MM.1S (cell line): Measurements from ENCODE around the gene FUT2.

Source experiments
- CTCF ChIP-seq: fragments of 300-600 bp; sonication (generic); IDR thresholded peaks from 2 replicates; pipeline ENCODE4 v1.5.1; 2016; ENCODE audit warnings: antibody characterized with exemption, low read length, mixed read lengths
- EZH2 ChIP-seq: fragments of 300-600 bp; sonication (generic); optimal IDR thresholded peaks from 2 replicates; pipeline ENCODE3; 2017; ENCODE audit warnings: low read depth, mild to moderate bottlenecking, antibody characterized with exemption, low read length, mixed read lengths
- EZH2phosphoT487 ChIP-seq: fragments of 300-600 bp; sonication (generic); IDR thresholded peaks from 2 replicates; pipeline ENCODE4 v1.6.1; 2018; ENCODE audit warnings: antibody characterized with exemption, low read length

DNA sequence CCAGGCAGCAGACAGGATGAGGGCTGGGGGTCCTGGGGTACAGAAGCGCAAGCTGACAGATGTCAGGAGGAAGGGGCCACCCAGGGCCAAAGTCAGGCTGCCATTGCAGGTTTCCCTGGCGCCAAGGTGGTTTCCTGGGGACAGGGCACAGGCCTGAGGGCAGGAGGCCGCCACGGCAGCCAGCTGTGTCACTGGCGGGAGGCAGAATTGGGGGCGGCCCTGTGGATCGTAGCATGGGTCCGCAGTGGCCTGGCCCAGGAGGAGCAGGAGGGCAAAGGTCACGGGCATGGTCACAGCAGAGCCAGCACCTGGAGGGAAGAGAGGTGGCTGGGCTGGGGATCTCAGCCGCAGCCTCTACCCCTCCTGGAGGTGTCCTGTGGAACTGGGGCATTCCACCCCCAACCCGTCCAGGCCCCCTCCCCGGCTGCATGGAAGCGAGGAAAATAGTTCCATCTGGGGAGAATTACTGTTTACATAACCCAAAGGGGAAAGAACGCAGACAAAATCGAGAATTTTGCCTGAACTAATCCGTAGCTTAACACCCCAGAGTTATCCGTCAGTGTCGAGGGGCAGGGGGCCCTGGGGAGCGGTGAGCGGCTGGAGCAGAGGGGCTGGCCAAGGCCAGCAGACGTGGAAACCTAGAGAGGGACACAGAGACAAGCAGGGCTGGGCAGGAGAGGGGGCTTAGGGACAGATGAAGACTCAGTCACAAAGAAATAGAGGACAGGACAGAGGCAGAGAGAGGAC, 24.9 kb upstream of the FUT2 start:
- TF ChIP-seq CTCF: no peak
- TF ChIP-seq EZH2: no peak
- TF ChIP-seq EZH2phosphoT487: no peak
